ENCODE measurements around the gene PLCG2.

DNA sequence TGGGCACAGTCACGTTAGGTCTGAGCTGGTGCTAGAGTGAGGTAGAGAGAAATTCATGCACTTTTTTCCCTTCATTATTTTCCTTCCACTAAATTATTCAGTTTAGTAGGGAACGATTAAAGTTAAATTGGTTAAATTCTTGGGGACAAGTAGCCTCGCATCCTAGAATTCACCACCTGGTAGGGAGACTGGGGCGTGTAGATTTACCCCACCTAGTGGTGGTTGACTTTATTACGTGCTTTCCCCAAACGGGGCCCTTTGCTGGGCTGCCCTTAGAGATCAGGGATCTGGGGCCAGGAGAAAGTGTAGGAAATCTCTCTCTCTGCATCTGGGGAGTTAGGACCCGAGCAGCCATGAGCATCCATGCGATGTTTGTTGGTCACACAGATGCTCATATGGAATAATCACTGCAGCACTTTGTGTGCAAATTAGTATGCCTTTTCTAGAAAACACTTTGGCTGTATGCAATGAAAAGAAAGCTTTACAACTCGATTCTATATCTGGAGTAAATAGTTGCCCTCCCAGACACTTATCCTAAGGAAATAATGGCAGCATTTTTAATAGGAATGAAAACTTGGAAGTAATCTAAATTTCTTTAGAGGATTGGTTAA lies 107.0 kb downstream of the PLCG2 start:
- TF ChIP-seq, protein P1, sequence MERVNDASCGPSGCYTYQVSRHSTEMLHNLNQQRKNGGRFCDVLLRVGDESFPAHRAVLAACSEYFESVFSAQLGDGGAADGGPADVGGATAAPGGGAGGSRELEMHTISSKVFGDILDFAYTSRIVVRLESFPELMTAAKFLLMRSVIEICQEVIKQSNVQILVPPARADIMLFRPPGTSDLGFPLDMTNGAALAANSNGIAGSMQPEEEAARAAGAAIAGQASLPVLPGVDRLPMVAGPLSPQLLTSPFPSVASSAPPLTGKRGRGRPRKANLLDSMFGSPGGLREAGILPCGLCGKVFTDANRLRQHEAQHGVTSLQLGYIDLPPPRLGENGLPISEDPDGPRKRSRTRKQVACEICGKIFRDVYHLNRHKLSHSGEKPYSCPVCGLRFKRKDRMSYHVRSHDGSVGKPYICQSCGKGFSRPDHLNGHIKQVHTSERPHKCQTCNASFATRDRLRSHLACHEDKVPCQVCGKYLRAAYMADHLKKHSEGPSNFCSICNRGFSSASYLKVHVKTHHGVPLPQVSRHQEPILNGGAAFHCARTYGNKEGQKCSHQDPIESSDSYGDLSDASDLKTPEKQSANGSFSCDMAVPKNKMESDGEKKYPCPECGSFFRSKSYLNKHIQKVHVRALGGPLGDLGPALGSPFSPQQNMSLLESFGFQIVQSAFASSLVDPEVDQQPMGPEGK (CRISPR knock-in tag; IDR thresholded peaks at IDR 0.05; ENCODE audit: borderline replicate concordance) = no peak
- TF ChIP-seq ZFP3 (CRISPR knock-in tag; IDR thresholded peaks at IDR 0.05) = no peak
